Astrocyte of the spinal cord (primary cell): ENCODE measurements around the gene OXSR1.

Experiments used
- DNase-seq: peaks from one replicate; pipeline ENCODE4 v3.0.0; 2011; ENCODE audit warnings: low read depth, low spot score
- H3K4me3 ChIP-seq: 2 replicates; pipeline ENCODE4 v1.5.1; 2011; ENCODE audit warnings: low read depth, mild to moderate bottlenecking, low read length, moderate library complexity
- CTCF ChIP-seq: IDR thresholded peaks from 2 replicates; pipeline ENCODE4 v1.5.1; 2012; ENCODE audit warnings: low read depth, mild to moderate bottlenecking, low read length, inconsistent platforms
- in situ Hi-C: cut with HindIII; loops from 2 replicates; pipeline ENCODE4 v1.10.0; 2017; ENCODE audit warnings: low sequenced_read_pairs

Gene OXSR1

GRCh38 chr3:38140326-38141172, 24.8 kb upstream of the OXSR1 start:
- no peak for DNase-seq
- no peak overlapping the region for H3K4me3 ChIP-seq

GRCh38 chr3:38141173-38141951, 24.0 kb upstream of the OXSR1 start:
- DNase-seq = no peak
- TF ChIP-seq CTCF = no peak
- no peak overlapping the region for H3K4me3 ChIP-seq
- in situ Hi-C loops = no loop called here

More at GRCh38 chr3:38140326-38141172, 24.8 kb upstream of the OXSR1 start:
- in situ Hi-C loops = no loop called here
- TF ChIP-seq CTCF = no peak

- TF ChIP-seq CTCF = no peak
- DNase-seq = no peak
- in situ Hi-C loops = no loop called here
- no peak overlapping the region for H3K4me3 ChIP-seq
These were observed 23.4 kb upstream of the OXSR1 start for GRCh38 chr3:38141952-38142273.

GRCh38 chr3:38142959-38143358, 22.4 kb upstream of the OXSR1 start:
- TF ChIP-seq CTCF = no peak
- no peak overlapping the region for H3K4me3 ChIP-seq
- in situ Hi-C loops = no loop called here
- DNase-seq = no peak

GRCh38 chr3:38143511-38143910, 21.8 kb upstream of the OXSR1 start:
- H3K4me3 ChIP-seq = no peak overlapping the region
- in situ Hi-C loops = no loop called here
- no peak for DNase-seq
- TF ChIP-seq CTCF = no peak

GRCh38 chr3:38146504-38146903, 18.8 kb upstream of the OXSR1 start:
- DNase-seq = no peak
- TF ChIP-seq CTCF = no peak
- in situ Hi-C loops = no loop called here
- no peak overlapping the region for H3K4me3 ChIP-seq
